IMR-90 (cell line): ENCODE results near the gene RCCD1. TPM values are rescaled to one million over a fixed set of nuclear protein-coding genes. Genes with fewer than 3 reads are reported as not detected.

Experiments used
- ATAC-seq: fragments of 200-7000 bp; cut with Tn5 transposase; 2 replicates; pipeline ENCODE4 v1.9.1; 2020; ENCODE audit warnings: low read depth, mild to moderate bottlenecking, moderate library complexity
- BruUV-seq: library from RNA; stranded (reverse); fragments of 400-500 nt; replicated peaks from 2 replicates; lab custom pipeline; 2021; lab: Mats Ljungman, UMichigan
- CTCF ChIA-PET: fragments of 300-600 bp; formaldehyde crosslinking; extraction: SDS; loops from one replicate; lab custom pipeline; 2021; ENCODE audit warnings: antibody characterized with exemption; lab: Yijun Ruan, JAX
- POLR2A ChIA-PET: fragments of 300-600 bp; sonication (Branson Sonifier 250); formaldehyde crosslinking; loops from one replicate; lab custom pipeline; 2022; ENCODE audit warnings: antibody characterized with exemption; ENCODE audit not compliant: unreplicated experiment; lab: Charles Lee
- DNase-seq: peaks from one replicate; pipeline ENCODE4 v3.0.0; 2013
- H2AFZ ChIP-seq: replicated peaks from 2 replicates; pipeline ENCODE3; 2013; ENCODE audit warnings: low read length, mild to moderate bottlenecking; ENCODE audit not compliant: poor library complexity
- H2AK5ac ChIP-seq: 2 replicates; pipeline ENCODE4 v1.6.1; 2013; ENCODE audit warnings: low read depth, low read length, inconsistent platforms
- H2AK9ac ChIP-seq: replicated peaks from 2 replicates; pipeline ENCODE3; 2013; ENCODE audit warnings: mild to moderate bottlenecking, low read depth, low read length, moderate library complexity; ENCODE audit not compliant: poor library complexity
- H2BK120ac ChIP-seq: 2 replicates; pipeline ENCODE4 v1.6.1; 2013; ENCODE audit warnings: low read depth, low read length, inconsistent platforms
- H2BK15ac ChIP-seq: 3 replicates; pipeline ENCODE4 v1.6.1; 2013; ENCODE audit warnings: low read depth, low read length, inconsistent platforms
- H2BK20ac ChIP-seq: 2 replicates; pipeline ENCODE4 v1.6.1; 2013; ENCODE audit warnings: low read depth, mild to moderate bottlenecking, inconsistent platforms, low read length, moderate library complexity
- H2BK5ac ChIP-seq: 2 replicates; pipeline ENCODE4 v1.6.1; 2013; ENCODE audit warnings: mild to moderate bottlenecking, low read depth, low read length, inconsistent platforms; ENCODE audit not compliant: poor library complexity, severe bottlenecking
- H3K14ac ChIP-seq: replicated peaks from 2 replicates; pipeline ENCODE4 v1.6.1; 2013; ENCODE audit warnings: low read depth, low read length, inconsistent platforms
- H3K18ac ChIP-seq: 2 replicates; pipeline ENCODE4 v1.6.1; 2013; ENCODE audit warnings: low read depth, low read length, control low read depth
- H3K23ac ChIP-seq: 2 replicates; pipeline ENCODE4 v1.6.1; 2013; ENCODE audit warnings: low read depth, low read length, inconsistent platforms
- H3K27ac ChIP-seq: 2 replicates; pipeline ENCODE4 v1.5.1; 2013; ENCODE audit warnings: mild to moderate bottlenecking, control low read depth, low read length; ENCODE audit not compliant: insufficient read depth
- H3K27me3 ChIP-seq: 2 replicates; pipeline ENCODE4 v1.6.1; 2013; ENCODE audit warnings: low read length; ENCODE audit not compliant: control insufficient read depth, insufficient read depth
- H3K36me3 ChIP-seq: 2 replicates; pipeline ENCODE4 v1.6.1; 2013; ENCODE audit warnings: low read length, mixed read lengths; ENCODE audit not compliant: control insufficient read depth, insufficient read depth
- H3K4ac ChIP-seq: 2 replicates; pipeline ENCODE4 v1.6.1; 2013; ENCODE audit warnings: low read depth, low read length, inconsistent platforms
- H3K4me1 ChIP-seq: 2 replicates; pipeline ENCODE4 v1.6.1; 2013; ENCODE audit warnings: low read length, mixed read lengths; ENCODE audit not compliant: control insufficient read depth, insufficient read depth
- H3K4me2 ChIP-seq: 2 replicates; pipeline ENCODE4 v1.6.1; 2013; ENCODE audit warnings: low read depth, mild to moderate bottlenecking, control low read depth, low read length, moderate library complexity
- H3K4me3 ChIP-seq: 2 replicates; pipeline ENCODE4 v1.5.1; 2013; ENCODE audit warnings: low read depth, mild to moderate bottlenecking, control low read depth, low read length, moderate library complexity; ENCODE audit not compliant: insufficient read depth
- H3K56ac ChIP-seq: 2 replicates; pipeline ENCODE4 v1.6.1; 2013; ENCODE audit warnings: low read length, inconsistent platforms; ENCODE audit not compliant: insufficient read depth; ENCODE audit errors: extremely low read depth
- H3K79me1 ChIP-seq, 2 experiments: 2 replicates each; pipeline ENCODE4 v1.6.1; 2013; ENCODE audit warnings: low read length in 2 of 2, inconsistent platforms in 1 of 2, low read depth in 1 of 2
- H3K9ac ChIP-seq: 2 replicates; pipeline ENCODE4 v1.6.1; 2013; ENCODE audit warnings: low read depth, low read length, control low read depth
- H3K9me1 ChIP-seq: 2 replicates; pipeline ENCODE4 v1.6.1; 2013; ENCODE audit warnings: low read length, inconsistent platforms; ENCODE audit not compliant: insufficient read depth
- H3K9me3 ChIP-seq: 2 replicates; pipeline ENCODE4 v1.6.1; 2013; ENCODE audit warnings: low read length; ENCODE audit not compliant: control insufficient read depth, insufficient read depth
- H4K20me1 ChIP-seq: 2 replicates; pipeline ENCODE4 v1.6.1; 2013; ENCODE audit warnings: low read length, inconsistent platforms; ENCODE audit not compliant: insufficient read depth
- H4K5ac ChIP-seq: 2 replicates; pipeline ENCODE4 v1.6.1; 2013; ENCODE audit warnings: mild to moderate bottlenecking, low read depth, low read length, control low read depth
- H4K8ac ChIP-seq, 2 experiments: 2 replicates each; pipeline ENCODE4 v1.6.1; 2013; ENCODE audit warnings: low read depth in 2 of 2, low read length in 2 of 2, control low read depth in 1 of 2, inconsistent platforms in 1 of 2
- H4K91ac ChIP-seq: 2 replicates; pipeline ENCODE4 v1.6.1; 2013; ENCODE audit warnings: low read depth, low read length, inconsistent platforms; ENCODE audit not compliant: insufficient read depth
- BHLHE40 ChIP-seq: fragments of 150-350 bp; IDR thresholded peaks from 2 replicates; pipeline ENCODE4 v1.6.1; 2016; ENCODE audit warnings: mild to moderate bottlenecking, low read depth, low read length
- CEBPB ChIP-seq: IDR thresholded peaks from 2 replicates; pipeline ENCODE4 v1.6.1; 2012; ENCODE audit warnings: low read depth, low read length, improper control_type of control experiment
- ELK1 ChIP-seq: fragments of 150-350 bp; IDR thresholded peaks from 2 replicates; pipeline ENCODE4 v1.6.1; 2016; ENCODE audit warnings: low read depth, mild to moderate bottlenecking, low read length, moderate library complexity, borderline replicate concordance
- FOS ChIP-seq: fragments of 150-350 bp; IDR thresholded peaks from 2 replicates; pipeline ENCODE4 v1.6.1; 2016; ENCODE audit warnings: low read depth, low read length
- MAFK ChIP-seq: IDR thresholded peaks from 2 replicates; pipeline ENCODE4 v1.6.1; 2012; ENCODE audit warnings: low read depth, low read length, improper control_type of control experiment
- MAZ ChIP-seq: IDR thresholded peaks from 2 replicates; pipeline ENCODE4 v1.6.1; 2012; ENCODE audit warnings: low read depth, mild to moderate bottlenecking, low read length, improper control_type of control experiment, moderate library complexity, borderline replicate concordance
- MXI1 ChIP-seq: IDR thresholded peaks from 2 replicates; pipeline ENCODE4 v1.6.1; 2012; ENCODE audit warnings: low read depth, mild to moderate bottlenecking, low read length, moderate library complexity, borderline replicate concordance
- NFE2L2 ChIP-seq: fragments of 150-350 bp; IDR thresholded peaks from 2 replicates; pipeline ENCODE4 v1.6.1; 2016; ENCODE audit warnings: low read depth, mild to moderate bottlenecking, low read length
- POLR2A ChIP-seq: IDR thresholded peaks from 2 replicates; pipeline ENCODE4 v1.6.1; 2012; ENCODE audit warnings: mild to moderate bottlenecking, low read depth, low read length
- RAD21 ChIP-seq: IDR thresholded peaks from 2 replicates; pipeline ENCODE4 v1.6.1; 2012; ENCODE audit warnings: low read length, improper control_type of control experiment
- RCOR1 ChIP-seq: IDR thresholded peaks from 2 replicates; pipeline ENCODE4 v1.6.1; 2012; ENCODE audit warnings: mild to moderate bottlenecking, low read length, improper control_type of control experiment; ENCODE audit not compliant: insufficient replicate concordance
- RFX5 ChIP-seq: IDR thresholded peaks from 2 replicates; pipeline ENCODE4 v1.8.0; 2012; ENCODE audit warnings: low read depth, mild to moderate bottlenecking, low read length, moderate library complexity
- SMC3 ChIP-seq: fragments of 150-350 bp; IDR thresholded peaks from 2 replicates; pipeline ENCODE4 v1.6.1; 2016; ENCODE audit warnings: low read depth, mild to moderate bottlenecking, antibody characterized with exemption, low read length, moderate library complexity
- WGBS, 2 experiments: methylation state at CpG; one replicate each; pipeline versions ENCODE4 v1.1.5 to v1.1.7; 2013; ENCODE audit warnings: missing lambda C conversion rate in 2 of 2; ENCODE audit not compliant: insufficient read length in 1 of 2; ENCODE audit errors: extremely low coverage in 2 of 2; 5-methylcytosine and 5-hydroxymethylcytosine counted together
- dilution Hi-C: fragments of 300-500 bp; cut with HindIII; formaldehyde crosslinking; loops from one replicate; pipeline ENCODE4 v1.14.3; 2018; ENCODE audit warnings: low sequenced_read_pairs; ENCODE audit not compliant: unreplicated experiment
- in situ Hi-C: fragments of 300-500 bp; cut with MboI; formaldehyde crosslinking; loops from 3 replicates; pipeline ENCODE4 v1.14.3; 2019; ENCODE audit warnings: low sequenced_read_pairs, inconsistent platforms, mixed read lengths
- intact Hi-C: fragments of 100-400 bp; cut with micrococcal nuclease; formaldehyde crosslinking; loops from 2 replicates; pipeline ENCODE4 v1.10.0; 2022
- polyA plus RNA-seq, 3 experiments: library from polyadenylated mRNA; depleted of rRNA; stranded (reverse); fragments of >200 nt; gene quantifications; 2 replicates each; pipeline ENCODE4 v1.2.3, GENCODE V29; 2012; ENCODE audit warnings: low replicate concordance in 1 of 3
- total RNA-seq: library from RNA; depleted of rRNA; stranded (reverse); fragments of >200 nt; gene quantifications from 2 replicates; pipeline ENCODE4 v1.2.3, GENCODE V29; 2012
- TF ChIP-seq, protein P1 (sequence below): conservative IDR thresholded peaks from 2 replicates; pipeline ENCODE4 v1.5.1; 2012; ENCODE audit warnings: mild to moderate bottlenecking, low read depth, low read length, improper control_type of control experiment
- TF ChIP-seq, protein P2 (sequence below): fragments of 150-350 bp; IDR thresholded peaks from 2 replicates; pipeline ENCODE4 v1.6.1; 2017; ENCODE audit warnings: mild to moderate bottlenecking, antibody characterized with exemption, low read length, low read depth

RCCD1 gene
- total and polyA plus RNA-seq, 2 of the 4 experiments (the other 2 are of a cell fraction) = 3.9 to 9.9 TPM

DNA sequence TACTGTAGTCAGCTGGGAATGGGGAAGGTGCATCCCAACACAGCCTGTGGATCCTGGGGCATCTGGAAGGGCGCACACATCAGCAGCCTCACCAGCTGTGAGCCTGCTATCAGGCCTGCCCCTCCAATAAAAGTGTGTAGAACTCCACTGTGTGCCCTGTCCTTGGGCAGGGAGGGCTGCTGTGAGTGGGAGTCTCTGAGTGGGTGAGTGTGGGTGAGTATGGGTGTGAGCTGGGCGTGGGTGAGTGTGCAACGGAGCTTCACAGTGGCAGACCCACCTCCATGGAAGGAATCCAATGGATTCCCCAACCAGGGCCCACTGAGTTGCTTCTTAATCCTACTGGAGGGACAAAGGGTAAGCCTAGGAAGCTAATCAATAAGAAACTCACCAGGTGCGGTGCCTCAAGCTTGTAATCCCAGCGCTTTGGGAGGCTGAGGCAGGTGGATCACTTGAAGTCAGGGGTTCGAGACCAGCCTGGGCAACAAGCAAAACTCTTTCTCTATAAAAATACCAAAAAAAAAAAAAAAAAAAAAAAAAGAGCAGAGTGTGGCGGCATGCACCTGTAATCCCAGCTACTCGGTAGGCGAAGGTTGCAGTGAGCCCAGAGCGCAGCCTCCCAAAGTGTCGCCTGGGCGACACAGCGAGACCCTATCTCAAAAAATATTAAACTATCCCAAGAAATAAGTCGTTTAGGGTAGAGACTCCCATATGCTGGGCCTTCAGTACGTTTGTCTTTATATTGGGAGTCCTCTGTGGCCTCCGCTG, 555 bp upstream of the RCCD1 start:
- Histone ChIP-seq H2BK5ac (no peak overlapping the region), H3K27me3 (no peaks in the 10 kb centered on the region), H4K20me1 (no peaks in the 10 kb centered on the region), H4K8ac (peak overlapping the region in 1 of 2 experiments; percentile 6; a peak in 2 of 4 replicates), H2BK15ac (no peak overlapping the region), H2BK20ac (no peak overlapping the region), H3K79me1 (peaks cover 6 to 27% of the 10 kb centered on the region in 2 experiments; a peak in 3 of 4 replicates), H3K18ac (no peak overlapping the region), H2AFZ (peak overlapping the region; percentile 95), H3K23ac (no peak overlapping the region), H3K9ac (no peak overlapping the region), H4K5ac (no peak overlapping the region), H2AK5ac (no peak overlapping the region), H3K9me3 (no peaks in the 10 kb centered on the region), H2BK120ac (no peak overlapping the region), H3K27ac (no peak overlapping the region), H3K36me3 (peaks cover 41% of the 10 kb centered on the region), H3K14ac (no peak overlapping the region), H3K4me1 (peaks cover 6% of the 10 kb centered on the region), H3K9me1 (no peaks in the 10 kb centered on the region), H4K91ac (no peak overlapping the region), H3K4me3 (no peak overlapping the region), H3K56ac (no peak overlapping the region), H3K4me2 (no peak overlapping the region), H2AK9ac (no peak overlapping the region), H3K4ac (no peak overlapping the region)
- dilution Hi-C loops (no loop called here), intact Hi-C loops (no loop called here), in situ Hi-C loops (loop anchor here (10.0 kb wide), 1 partner anchor 321 kb away; no protein-coding TSS in a partner anchor)
- no peak for DNase-seq
- CTCF ChIA-PET = interaction anchor here (1.0 kb wide), 1 partner anchor 10 kb away, joined by 3 read pairs; no protein-coding TSS in a partner anchor
- no TSS peak for BruUV-seq
- ATAC-seq = no peak
- no CpG with 5 or more reads among the region's 16 CpGs for WGBS, 2 experiments
- POLR2A ChIA-PET = interaction anchor here (1.0 kb wide), 1 partner anchor 8 kb away, joined by 4 read pairs; no protein-coding TSS in a partner anchor
- no peak for TF ChIP-seq MAZ
- no peak for TF ChIP-seq BHLHE40
- TF ChIP-seq ELK1 = no peak
- TF ChIP-seq RFX5 = no peak
- no peak for TF ChIP-seq RCOR1
- TF ChIP-seq MAFK = no peak
- TF ChIP-seq MXI1 = no peak
- no peak for TF ChIP-seq RAD21
- no peak for TF ChIP-seq CEBPB
- TF ChIP-seq NFE2L2 = no peak
- no peak for TF ChIP-seq SMC3
- TF ChIP-seq, protein P1, sequence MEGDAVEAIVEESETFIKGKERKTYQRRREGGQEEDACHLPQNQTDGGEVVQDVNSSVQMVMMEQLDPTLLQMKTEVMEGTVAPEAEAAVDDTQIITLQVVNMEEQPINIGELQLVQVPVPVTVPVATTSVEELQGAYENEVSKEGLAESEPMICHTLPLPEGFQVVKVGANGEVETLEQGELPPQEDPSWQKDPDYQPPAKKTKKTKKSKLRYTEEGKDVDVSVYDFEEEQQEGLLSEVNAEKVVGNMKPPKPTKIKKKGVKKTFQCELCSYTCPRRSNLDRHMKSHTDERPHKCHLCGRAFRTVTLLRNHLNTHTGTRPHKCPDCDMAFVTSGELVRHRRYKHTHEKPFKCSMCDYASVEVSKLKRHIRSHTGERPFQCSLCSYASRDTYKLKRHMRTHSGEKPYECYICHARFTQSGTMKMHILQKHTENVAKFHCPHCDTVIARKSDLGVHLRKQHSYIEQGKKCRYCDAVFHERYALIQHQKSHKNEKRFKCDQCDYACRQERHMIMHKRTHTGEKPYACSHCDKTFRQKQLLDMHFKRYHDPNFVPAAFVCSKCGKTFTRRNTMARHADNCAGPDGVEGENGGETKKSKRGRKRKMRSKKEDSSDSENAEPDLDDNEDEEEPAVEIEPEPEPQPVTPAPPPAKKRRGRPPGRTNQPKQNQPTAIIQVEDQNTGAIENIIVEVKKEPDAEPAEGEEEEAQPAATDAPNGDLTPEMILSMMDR = no peak
- TF ChIP-seq FOS = no peak
- TF ChIP-seq, protein P2, sequence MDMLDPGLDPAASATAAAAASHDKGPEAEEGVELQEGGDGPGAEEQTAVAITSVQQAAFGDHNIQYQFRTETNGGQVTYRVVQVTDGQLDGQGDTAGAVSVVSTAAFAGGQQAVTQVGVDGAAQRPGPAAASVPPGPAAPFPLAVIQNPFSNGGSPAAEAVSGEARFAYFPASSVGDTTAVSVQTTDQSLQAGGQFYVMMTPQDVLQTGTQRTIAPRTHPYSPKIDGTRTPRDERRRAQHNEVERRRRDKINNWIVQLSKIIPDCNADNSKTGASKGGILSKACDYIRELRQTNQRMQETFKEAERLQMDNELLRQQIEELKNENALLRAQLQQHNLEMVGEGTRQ = no peak
- no peak for TF ChIP-seq POLR2A
